ENCODE data around the gene EPS8. TPM values are rescaled to one million over a fixed set of nuclear protein-coding genes. Genes with fewer than 3 reads are reported as not detected.
A peak's percentile ranks its signal among the peaks of the same experiment; 100 is the strongest.

Gene EPS8
- total RNA-seq, 4 donors from 2014 or later: 39.0 to 85.2 (median 57.7) TPM

- 64 to 95% methylated on average over 2 of the region's 2 CpGs for WGBS, 2 donors (ENCODE audit: low coverage in 1 of 2)
- TF ChIP-seq POLR2AphosphoS5 (IDR thresholded peaks at IDR 0.05) (no peak), POLR2A (IDR thresholded peaks at IDR 0.05) (no peak), CTCF (IDR thresholded peaks at IDR 0.05) (no peak), EP300 (IDR thresholded peaks at IDR 0.05) (no peak)
- H3K4me3 ChIP-seq: no peak overlapping the region
- ATAC-seq: no peak
- H3K36me3 ChIP-seq: no peaks in the 10 kb centered on the region
- H3K9me3 ChIP-seq: no peaks in the 10 kb centered on the region
- H3K27me3 ChIP-seq: no peaks in the 10 kb centered on the region
- peak overlapping the region; percentile 23 to 77 (median 56) for H3K27ac ChIP-seq
- H3K4me1 ChIP-seq: peaks cover 8 to 40% (median 28%) of the 10 kb centered on the region in 3 donors
Observed at GRCh38 chr12:15697201-15697600, 92.0 kb downstream of the EPS8 start.

- H3K4me3 ChIP-seq: no peak overlapping the region
- H3K27me3 ChIP-seq: no peaks in the 10 kb centered on the region
- no peaks in the 10 kb centered on the region for H3K36me3 ChIP-seq
- WGBS, 2 donors (ENCODE audit: low coverage in 1 of 2): 58 to 68% methylated on average over 2 of the region's 2 CpGs
- no peak for ATAC-seq
- no peak for TF ChIP-seq POLR2A (IDR thresholded peaks at IDR 0.05)
- no peak for TF ChIP-seq POLR2AphosphoS5 (IDR thresholded peaks at IDR 0.05)
- no peak for TF ChIP-seq CTCF (IDR thresholded peaks at IDR 0.05)
- TF ChIP-seq EP300 (IDR thresholded peaks at IDR 0.05): no peak
- H3K27ac ChIP-seq: peak overlapping the region in 3 of 4 donors; percentile 9 to 80 (median 58)
- H3K4me1 ChIP-seq: peaks cover 4 to 54% (median 16%) of the 10 kb centered on the region in 3 donors
- H3K9me3 ChIP-seq: no peaks in the 10 kb centered on the region
Observed at GRCh38 chr12:15693228-15693911, 95.8 kb downstream of the EPS8 start.

- WGBS, 2 donors (ENCODE audit: low coverage in 1 of 2): 18 to 66% methylated on average over 4 of the region's 4 CpGs
- no peaks in the 10 kb centered on the region for H3K36me3 ChIP-seq
- peak; percentile 42 for ATAC-seq
- peak overlapping the region; percentile 55 to 80 (median 62) for H3K27ac ChIP-seq
- H3K9me3 ChIP-seq: no peaks in the 10 kb centered on the region
- no peaks in the 10 kb centered on the region for H3K27me3 ChIP-seq
- no peak overlapping the region for H3K4me3 ChIP-seq
- peaks cover 0 to 43% (median 13%) of the 10 kb centered on the region in 3 donors for H3K4me1 ChIP-seq
- TF ChIP-seq POLR2A (IDR thresholded peaks at IDR 0.05): no peak
Observed at GRCh38 chr12:15691388-15691787, 97.8 kb downstream of the EPS8 start.

- H3K4me1 ChIP-seq: peaks cover 0 to 43% (median 13%) of the 10 kb centered on the region in 3 donors
- ATAC-seq: no peak
- 13 to 69% methylated on average over 1 of the region's 1 CpG for WGBS, 2 donors (ENCODE audit: low coverage in 1 of 2)
- H3K27ac ChIP-seq: peak overlapping the region in 3 of 4 donors; percentile 16 to 80 (median 60)
- H3K9me3 ChIP-seq: no peaks in the 10 kb centered on the region
- TF ChIP-seq CTCF (IDR thresholded peaks at IDR 0.05): no peak
- TF ChIP-seq EP300 (IDR thresholded peaks at IDR 0.05): no peak
- no peak for TF ChIP-seq POLR2AphosphoS5 (IDR thresholded peaks at IDR 0.05)
- TF ChIP-seq POLR2A (IDR thresholded peaks at IDR 0.05): no peak
- H3K27me3 ChIP-seq: no peaks in the 10 kb centered on the region
- H3K4me3 ChIP-seq: no peak overlapping the region
- no peaks in the 10 kb centered on the region for H3K36me3 ChIP-seq
Observed at GRCh38 chr12:15690320-15690719, 98.9 kb downstream of the EPS8 start.

- Histone ChIP-seq H3K4me1 (peaks cover 0 to 43% (median 13%) of the 10 kb centered on the region in 3 donors), H3K27me3 (no peaks in the 10 kb centered on the region), H3K4me3 (no peak overlapping the region), H3K9me3 (no peaks in the 10 kb centered on the region), H3K27ac (peak overlapping the region in 3 of 4 donors; percentile 16 to 80 (median 60)), H3K36me3 (no peaks in the 10 kb centered on the region)
- TF ChIP-seq POLR2A (IDR thresholded peaks at IDR 0.05): no peak
- TF ChIP-seq EP300 (IDR thresholded peaks at IDR 0.05): no peak
- TF ChIP-seq CTCF (IDR thresholded peaks at IDR 0.05): no peak
- TF ChIP-seq POLR2AphosphoS5 (IDR thresholded peaks at IDR 0.05): no peak
- 53 to 75% methylated on average over 4 of the region's 4 CpGs for WGBS, 2 donors (ENCODE audit: low coverage in 1 of 2)
- no peak for ATAC-seq
Observed at GRCh38 chr12:15689751-15690191, 99.4 kb downstream of the EPS8 start.

Data from gastroesophageal sphincter (tissue), 4 donors.